DOHH2 (cell line): ENCODE measurements around the gene RBMS2.

Experiments
- CTCF ChIP-seq: fragments of 200-600 bp; sonication (generic); IDR thresholded peaks from one replicate; pipeline ENCODE4 v1.5.1; 2014; ENCODE audit warnings: antibody characterized with exemption, mild to moderate bottlenecking, low read depth, low read length; ENCODE audit not compliant: poor library complexity, severe bottlenecking
- EZH2phosphoT487 ChIP-seq: fragments of 200-600 bp; sonication (generic); IDR thresholded peaks from 2 replicates; pipeline ENCODE4 v1.6.1; 2017; ENCODE audit warnings: borderline replicate concordance, mild to moderate bottlenecking, antibody characterized with exemption, low read length, moderate library complexity, mixed read lengths

GRCh38 chr12:56637621-56638020, 116.0 kb downstream of the RBMS2 start:
- TF ChIP-seq CTCF (no peak), EZH2phosphoT487 (no peak)
